ENCODE measurements around the gene PCP4. TPM values are rescaled to one million over a fixed set of nuclear protein-coding genes. Genes with fewer than 3 reads are reported as not detected.

The PCP4 gene
- total and polyA plus RNA-seq, 10 donors, result 0.98 to 5.4 (median 1.7) TPM; not detected in 5

DNA sequence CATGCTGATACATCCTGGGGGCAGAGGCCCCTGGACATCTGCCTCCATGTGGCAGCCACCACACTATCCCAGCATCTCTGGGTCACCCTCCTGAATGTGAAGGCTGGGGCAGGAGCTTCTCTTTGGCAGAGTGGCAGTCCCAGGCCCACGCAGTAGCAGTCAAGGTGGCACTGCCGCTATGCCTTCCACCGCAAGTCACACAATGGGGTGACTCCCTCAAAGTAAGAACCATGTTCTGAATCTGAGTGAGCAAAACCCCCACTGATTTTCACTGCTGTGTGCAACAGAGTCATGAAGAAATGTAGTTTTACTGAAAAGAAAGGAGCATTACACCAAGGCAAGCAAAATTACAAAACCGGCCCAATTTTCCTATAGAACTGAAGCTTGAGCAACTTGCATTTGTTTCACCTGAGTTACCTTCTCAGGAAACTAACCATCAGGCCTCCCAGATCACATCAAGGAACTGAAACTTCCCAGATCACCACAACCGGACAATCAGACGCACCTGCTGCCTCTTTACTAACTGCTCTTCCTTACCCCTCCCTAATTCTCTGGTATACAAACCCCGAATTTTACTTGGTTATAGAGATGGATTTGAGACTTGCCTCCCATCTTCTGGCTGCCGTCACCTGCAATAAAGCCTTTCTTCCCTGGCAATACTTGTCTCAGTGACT, 102.6 kb downstream of the PCP4 start:
- H3K4me1 ChIP-seq, result no peaks in the 10 kb centered on the region
- 51 to 73% (median 69%) methylated on average over 8 of the region's 8 CpGs for WGBS, 5 donors
- intact Hi-C loops (cut with DNase I; ENCODE audit: low total_unique reads), result no loop called here

GRCh38 chr21:39971956-39972355, 104.7 kb downstream of the PCP4 start:
- H3K4me3 ChIP-seq, result no peak overlapping the region
- TF ChIP-seq POLR2A (IDR thresholded peaks at IDR 0.05) (no peak), CTCF (IDR thresholded peaks at IDR 0.05 in 8 of 11, conservative IDR thresholded peaks at IDR 0.05 in 3 of 11) (no peak), POLR2AphosphoS5 (IDR thresholded peaks at IDR 0.05) (no peak)
- no peak overlapping the region for H3K27ac ChIP-seq
- 19 to 48% (median 28%) methylated on average over 2 of the region's 2 CpGs for WGBS, 5 donors
- peaks cover 0 to 20% (median 0%) of the 10 kb centered on the region in 8 donors for H3K9me3 ChIP-seq
- DNase-seq, result no peak
- intact Hi-C loops (cut with DNase I; ENCODE audit: low total_unique reads), result no loop called here
- H3K4me1 ChIP-seq, result no peaks in the 10 kb centered on the region
- no peaks in the 10 kb centered on the region for H3K36me3 ChIP-seq
- peaks cover 0 to 23% (median 0%) of the 10 kb centered on the region in 7 donors for H3K27me3 ChIP-seq (replicated peaks in 1 of 7)

More for the DNA sequence above, 102.6 kb downstream of the PCP4 start:
- DNase-seq, result no peak
- no peak overlapping the region for H3K27ac ChIP-seq
- peaks cover 0 to 4% (median 0%) of the 10 kb centered on the region in 7 donors for H3K27me3 ChIP-seq (replicated peaks in 1 of 7)
- no peak for TF ChIP-seq POLR2A (IDR thresholded peaks at IDR 0.05)
- TF ChIP-seq CTCF (IDR thresholded peaks at IDR 0.05 in 8 of 11, conservative IDR thresholded peaks at IDR 0.05 in 3 of 11), result no peak
- TF ChIP-seq POLR2AphosphoS5 (IDR thresholded peaks at IDR 0.05), result no peak
- H3K9me3 ChIP-seq, result peaks cover 0 to 20% (median 0%) of the 10 kb centered on the region in 8 donors
- H3K36me3 ChIP-seq, result no peaks in the 10 kb centered on the region
- no peak overlapping the region for H3K4me3 ChIP-seq

- intact Hi-C loops (cut with DNase I; ENCODE audit: low total_unique reads), result no loop called here
- TF ChIP-seq POLR2A (IDR thresholded peaks at IDR 0.05), result no peak
- TF ChIP-seq POLR2AphosphoS5 (IDR thresholded peaks at IDR 0.05), result no peak
- no peak for TF ChIP-seq CTCF (IDR thresholded peaks at IDR 0.05 in 8 of 11, conservative IDR thresholded peaks at IDR 0.05 in 3 of 11)
- H3K27me3 ChIP-seq (replicated peaks in 1 of 7), result peaks cover 0 to 23% (median 0%) of the 10 kb centered on the region in 7 donors
- H3K4me3 ChIP-seq, result no peak overlapping the region
- peaks cover 0 to 18% (median 0%) of the 10 kb centered on the region in 8 donors for H3K9me3 ChIP-seq
- no peak overlapping the region for H3K27ac ChIP-seq
- no peak for DNase-seq
- 46 to 76% (median 64%) methylated on average over 4 of the region's 4 CpGs for WGBS, 5 donors
- H3K36me3 ChIP-seq, result no peaks in the 10 kb centered on the region
- no peaks in the 10 kb centered on the region for H3K4me1 ChIP-seq
These were observed 105.2 kb downstream of the PCP4 start for GRCh38 chr21:39972471-39972870.

DNA sequence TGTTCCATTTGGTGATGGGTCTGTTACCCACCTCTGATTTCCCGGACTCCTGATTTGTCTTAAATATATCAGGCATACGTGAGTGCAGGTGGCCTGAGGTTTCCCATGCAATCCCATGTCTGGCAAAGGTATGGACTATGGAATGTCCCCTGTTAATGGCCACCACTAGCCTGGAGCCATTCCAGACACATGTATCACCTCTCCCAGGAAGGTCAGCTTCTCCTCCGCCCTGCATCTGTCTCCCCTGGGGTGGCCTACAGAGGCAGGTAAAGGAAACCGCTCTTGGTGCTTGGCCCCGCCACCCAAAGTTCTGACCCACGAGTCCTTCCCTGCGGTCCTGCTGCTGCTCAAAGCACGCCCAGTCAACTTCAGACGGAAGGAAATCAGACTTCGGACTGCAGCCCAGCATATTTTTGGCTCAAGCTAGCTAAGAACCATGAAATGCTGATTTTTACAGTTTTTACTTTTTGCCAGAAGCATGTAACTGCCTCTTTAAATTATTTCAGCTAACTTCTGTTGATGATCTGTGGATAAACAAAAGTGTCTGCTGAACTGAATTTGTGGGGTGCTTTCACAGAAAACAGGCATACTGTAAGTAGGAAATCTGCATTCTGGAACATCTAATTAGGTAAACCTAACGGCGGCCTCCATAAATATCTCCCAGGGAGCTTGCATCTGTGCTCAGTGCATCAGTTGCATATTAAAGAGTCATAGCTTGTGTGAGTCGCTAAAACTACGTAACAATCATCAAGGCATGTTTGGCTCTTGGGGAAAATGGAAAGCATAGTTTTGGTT, 105.9 kb downstream of the PCP4 start:
- peaks cover 0 to 11% (median 0%) of the 10 kb centered on the region in 8 donors for H3K9me3 ChIP-seq
- no peak overlapping the region for H3K27ac ChIP-seq
- no peaks in the 10 kb centered on the region for H3K4me1 ChIP-seq
- WGBS, 5 donors, result 85 to 95% (median 90%) methylated on average over 14 of the region's 14 CpGs
- H3K4me3 ChIP-seq, result no peak overlapping the region
- TF ChIP-seq CTCF (IDR thresholded peaks at IDR 0.05 in 8 of 11, conservative IDR thresholded peaks at IDR 0.05 in 3 of 11) (no peak), POLR2AphosphoS5 (IDR thresholded peaks at IDR 0.05) (no peak), POLR2A (IDR thresholded peaks at IDR 0.05) (no peak)
- intact Hi-C loops (cut with DNase I; ENCODE audit: low total_unique reads), result no loop called here
- DNase-seq, result no peak
- peaks cover 0 to 29% (median 0%) of the 10 kb centered on the region in 7 donors for H3K27me3 ChIP-seq (replicated peaks in 1 of 7)
- H3K36me3 ChIP-seq, result no peaks in the 10 kb centered on the region

Data from spleen (tissue), 11 donors.